ENCODE data around the gene TPRG1L. TPM values are rescaled to one million over a fixed set of nuclear protein-coding genes. Genes with fewer than 3 reads are reported as not detected.
"Not testable (repeated sequence)": the region's sequence is repeated elsewhere in the genome, so short reads cannot be mapped to it uniquely, and the experiment has no call there.

The TPRG1L gene
- total RNA-seq, 6 experiments from 2014 or later = 51.8 to 63.5 (median 58.0) TPM

DNA sequence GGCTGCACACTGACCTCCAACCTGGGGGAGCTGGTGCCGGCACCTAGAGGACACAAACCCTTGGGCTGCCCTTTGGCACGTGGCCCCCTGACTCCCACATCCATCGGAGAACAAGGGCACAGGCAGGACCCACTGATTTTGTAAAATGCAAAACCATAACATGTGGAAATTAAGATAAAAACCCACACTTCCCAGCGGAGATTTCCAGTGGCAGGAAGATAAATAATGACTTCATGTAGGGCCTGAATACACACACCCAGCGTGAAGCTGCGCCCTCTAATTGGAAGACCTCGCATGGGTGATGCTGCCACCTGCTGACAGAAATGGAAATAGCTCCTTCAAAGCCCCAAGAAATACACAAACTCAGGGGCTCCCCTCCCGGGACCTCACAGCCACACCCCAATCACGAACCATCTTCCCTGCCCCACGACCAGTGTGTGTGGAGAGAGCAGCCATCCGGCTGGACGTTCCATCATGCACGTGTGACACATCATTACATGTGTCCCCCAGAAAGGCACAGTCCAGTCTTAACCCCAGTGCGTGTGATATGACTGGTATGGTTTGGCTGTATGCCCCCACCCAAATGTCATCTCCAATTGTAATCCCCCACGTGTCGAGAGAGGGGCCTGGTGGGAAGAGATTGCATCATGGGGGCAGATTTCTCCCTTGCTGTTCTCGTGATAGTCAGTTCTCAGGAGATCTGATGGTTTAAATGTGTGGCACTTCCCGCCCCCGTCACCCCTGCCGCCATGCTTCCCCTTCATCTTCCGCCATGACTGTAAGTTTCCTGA, 5.7 kb upstream of the TPRG1L start:
- Mint-ChIP-seq H3K4me1 (ENCODE audit: low read depth) (peaks cover 28% of the 10 kb centered on the region), H3K36me3 (ENCODE audit: low read depth) (no peaks in the 10 kb centered on the region), H3K27me3 (ENCODE audit: insufficient read depth) (peaks cover 7% of the 10 kb centered on the region), H3K4me3 (no peak overlapping the region), H3K27ac (no peak overlapping the region), H3K9me3 (no peaks in the 10 kb centered on the region)
- TF ChIP-seq, protein P1, sequence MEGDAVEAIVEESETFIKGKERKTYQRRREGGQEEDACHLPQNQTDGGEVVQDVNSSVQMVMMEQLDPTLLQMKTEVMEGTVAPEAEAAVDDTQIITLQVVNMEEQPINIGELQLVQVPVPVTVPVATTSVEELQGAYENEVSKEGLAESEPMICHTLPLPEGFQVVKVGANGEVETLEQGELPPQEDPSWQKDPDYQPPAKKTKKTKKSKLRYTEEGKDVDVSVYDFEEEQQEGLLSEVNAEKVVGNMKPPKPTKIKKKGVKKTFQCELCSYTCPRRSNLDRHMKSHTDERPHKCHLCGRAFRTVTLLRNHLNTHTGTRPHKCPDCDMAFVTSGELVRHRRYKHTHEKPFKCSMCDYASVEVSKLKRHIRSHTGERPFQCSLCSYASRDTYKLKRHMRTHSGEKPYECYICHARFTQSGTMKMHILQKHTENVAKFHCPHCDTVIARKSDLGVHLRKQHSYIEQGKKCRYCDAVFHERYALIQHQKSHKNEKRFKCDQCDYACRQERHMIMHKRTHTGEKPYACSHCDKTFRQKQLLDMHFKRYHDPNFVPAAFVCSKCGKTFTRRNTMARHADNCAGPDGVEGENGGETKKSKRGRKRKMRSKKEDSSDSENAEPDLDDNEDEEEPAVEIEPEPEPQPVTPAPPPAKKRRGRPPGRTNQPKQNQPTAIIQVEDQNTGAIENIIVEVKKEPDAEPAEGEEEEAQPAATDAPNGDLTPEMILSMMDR (IDR thresholded peaks at IDR 0.05) = peak; percentile 93
- DNase-seq = peak; percentile 70

DNA sequence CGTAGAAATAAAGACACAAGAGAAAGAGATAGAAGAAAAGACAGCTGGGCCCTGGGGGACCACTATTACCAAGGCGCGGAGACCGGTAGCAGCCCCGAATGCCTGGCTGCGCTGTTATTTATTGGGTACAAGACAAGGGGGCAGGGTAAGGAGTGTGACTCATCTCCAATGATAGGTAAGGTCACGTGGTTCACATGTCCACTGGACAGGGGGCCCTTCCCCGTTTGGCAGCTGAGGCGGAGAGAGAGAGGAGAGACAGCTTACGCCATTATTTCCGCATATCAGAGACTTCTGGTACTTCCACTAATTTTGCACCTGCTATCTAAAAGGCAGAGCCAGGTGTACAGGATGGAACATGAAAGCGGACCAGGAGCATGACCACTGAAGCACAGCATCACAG, 4.1 kb upstream of the TPRG1L start:
- no peak overlapping the region for H3K4me3 Mint-ChIP-seq

DNA sequence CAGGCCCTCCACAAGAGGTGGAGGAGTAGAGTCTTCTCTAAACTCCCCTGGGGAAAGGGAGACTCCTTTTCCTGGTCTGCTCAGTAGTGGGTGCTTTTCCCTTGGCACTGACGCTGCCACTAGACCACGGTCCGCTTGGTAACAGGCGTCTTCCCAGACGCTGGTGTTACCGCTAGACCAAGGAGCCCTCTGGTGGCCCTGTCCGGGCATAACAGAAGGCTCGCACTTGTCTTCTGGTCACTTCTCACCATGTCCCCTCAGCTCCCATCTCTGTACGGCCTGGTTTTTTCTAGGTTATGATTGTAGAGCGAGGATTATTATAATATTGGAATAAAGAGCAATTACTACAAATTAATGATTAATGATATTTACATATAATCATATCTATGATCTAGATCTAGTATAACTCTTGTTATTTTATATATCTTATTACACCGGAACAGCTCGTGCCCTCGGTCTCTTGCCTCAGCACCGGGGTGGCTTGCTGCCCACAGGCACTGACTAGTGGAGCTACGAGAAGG, 3.6 kb upstream of the TPRG1L start:
- peaks cover 37% of the 10 kb centered on the region for H3K4me1 Mint-ChIP-seq (ENCODE audit: low read depth)
- H3K9me3 Mint-ChIP-seq; H3K36me3 Mint-ChIP-seq (ENCODE audit: low read depth); H3K27me3 Mint-ChIP-seq (ENCODE audit: insufficient read depth); H3K4me3 Mint-ChIP-seq; H3K27ac Mint-ChIP-seq: not testable (repeated sequence)
- TF ChIP-seq, protein P1 (IDR thresholded peaks at IDR 0.05) = peak; percentile 80
- peak; percentile 32 for DNase-seq

More for the DNA sequence above, 4.1 kb upstream of the TPRG1L start:
- Mint-ChIP-seq H3K27ac (no peak overlapping the region), H3K4me1 (ENCODE audit: low read depth) (peaks cover 32% of the 10 kb centered on the region), H3K36me3 (ENCODE audit: low read depth) (no peaks in the 10 kb centered on the region), H3K9me3 (no peaks in the 10 kb centered on the region), H3K27me3 (ENCODE audit: insufficient read depth) (peaks cover 5% of the 10 kb centered on the region; the same call in 1 of the 2 replicates)
- DNase-seq = no peak
- TF ChIP-seq, protein P1 (IDR thresholded peaks at IDR 0.05) = no peak

DNA sequence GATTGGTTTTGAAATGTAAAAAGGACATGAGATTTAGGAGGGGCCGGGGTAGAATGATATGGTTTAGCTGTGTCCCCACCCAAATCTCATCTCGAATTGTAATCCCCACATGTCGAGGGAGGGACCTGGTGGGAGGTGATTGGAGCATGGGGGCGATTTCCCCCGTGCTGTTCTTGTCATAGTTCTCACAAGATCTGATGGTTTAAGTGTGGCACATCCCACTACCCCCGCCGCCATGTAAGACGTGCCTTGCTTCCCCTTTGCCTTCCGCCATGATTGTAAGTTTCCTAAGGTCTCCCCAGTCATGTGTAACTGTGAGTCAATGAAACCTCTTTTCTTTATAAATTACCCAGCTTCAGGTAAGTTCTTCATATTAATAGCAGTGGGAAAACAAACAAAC, 2.7 kb upstream of the TPRG1L start:
- H3K27ac Mint-ChIP-seq; H3K27me3 Mint-ChIP-seq (ENCODE audit: insufficient read depth); DNase-seq; H3K4me3 Mint-ChIP-seq; H3K9me3 Mint-ChIP-seq; H3K36me3 Mint-ChIP-seq (ENCODE audit: low read depth): not testable (repeated sequence)
- H3K4me1 Mint-ChIP-seq (ENCODE audit: low read depth) = peaks cover 38% of the 10 kb centered on the region

DNA sequence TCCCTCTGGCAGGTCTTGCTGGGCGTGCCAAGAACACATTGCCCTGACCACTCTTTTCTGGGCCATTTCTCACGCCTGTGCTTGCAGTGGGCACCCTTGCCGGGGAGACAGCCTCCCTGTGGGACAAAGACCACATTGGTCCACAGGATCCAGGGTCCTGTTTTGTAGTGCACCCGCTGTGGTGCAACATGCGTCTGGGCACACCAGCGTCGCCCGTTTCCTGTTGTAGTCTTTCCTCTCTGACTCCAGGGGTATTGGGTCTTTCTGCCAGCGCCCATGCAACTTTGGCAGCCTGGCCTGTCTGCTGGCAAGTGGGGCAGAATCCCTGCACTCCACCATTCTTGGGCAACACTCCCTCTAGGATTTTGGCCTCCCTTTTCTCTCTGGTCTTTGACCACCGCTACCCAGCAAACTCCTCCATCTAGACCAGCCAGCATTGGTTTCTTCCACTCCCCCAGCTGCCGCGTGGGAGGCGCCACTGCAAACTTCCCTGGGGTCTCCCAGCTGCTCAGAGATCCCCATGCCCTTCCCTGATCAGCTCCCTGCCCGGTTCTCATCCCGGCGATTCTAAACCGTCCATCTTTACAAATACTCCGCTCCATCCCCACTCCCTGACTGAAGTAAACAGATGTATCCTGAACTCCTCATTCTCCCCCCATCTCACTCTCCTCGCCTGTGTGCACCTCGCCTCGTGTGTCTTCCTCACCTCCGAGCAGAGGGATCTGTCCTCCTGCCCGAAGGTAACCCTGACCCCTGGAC, 1.2 kb upstream of the TPRG1L start:
- no peaks in the 10 kb centered on the region for H3K9me3 Mint-ChIP-seq
- H3K27me3 Mint-ChIP-seq (ENCODE audit: insufficient read depth) = peaks cover 2% of the 10 kb centered on the region; the same call in 1 of the 2 replicates
- H3K36me3 Mint-ChIP-seq (ENCODE audit: low read depth) = peaks cover 4% of the 10 kb centered on the region; the same call in 1 of the 2 replicates
- H3K4me3 Mint-ChIP-seq = peak overlapping the region; percentile 91
- H3K27ac Mint-ChIP-seq = peak overlapping the region; percentile 82
- TF ChIP-seq, protein P1 (IDR thresholded peaks at IDR 0.05) = no peak
- DNase-seq = no peak
- H3K4me1 Mint-ChIP-seq (ENCODE audit: low read depth) = peaks cover 38% of the 10 kb centered on the region
